Cardiac fibroblast (primary cell): ENCODE measurements around the gene C12orf50.

ENCODE experiments used
- DNase-seq, 2 donors: peaks; one replicate each; pipeline versions ENCODE4 v3.0.0 to v3.0.0-alpha.2; 2010; ENCODE audit warnings: low read depth in 2 of 2
- H3K4me3 ChIP-seq, 2 donors: replicated peaks in 1 of 2; 1 replicate in 1 of 2; 2 replicates in 1 of 2; pipeline ENCODE4 v1.5.1; 2011; ENCODE audit warnings: low read depth in 2 of 2, low read length in 2 of 2, mild to moderate bottlenecking in 2 of 2, moderate library complexity in 1 of 2
- CTCF ChIP-seq: IDR thresholded peaks from one replicate; pipeline ENCODE4 v1.5.1; 2011; ENCODE audit warnings: low read depth, mild to moderate bottlenecking, low read length, inconsistent platforms

Gene C12orf50

GRCh38 chr12:87931812-87932211 is 97.4 kb downstream of the C12orf50 start:
- no peak for TF ChIP-seq CTCF
- peak in 1 of 2 donors; percentile 9 for DNase-seq
- no peak overlapping the region for H3K4me3 ChIP-seq

- no peak overlapping the region for H3K4me3 ChIP-seq
- DNase-seq, result no peak
- no peak for TF ChIP-seq CTCF
Observed at GRCh38 chr12:87930627-87931026, 98.6 kb downstream of the C12orf50 start.
